Placental epithelial cell (primary cell): Measurements from ENCODE around the gene LHCGR. TPM values are rescaled to one million over a fixed set of nuclear protein-coding genes. Genes with fewer than 3 reads are reported as not detected.

Experiments used
- small RNA-seq: library from RNA; depleted of rRNA; stranded (forward); fragments of <200 nt; gene quantifications from one replicate; pipeline ENCODE3, GENCODE V24; 2012
- total RNA-seq: library from RNA; depleted of rRNA; stranded (reverse); fragments of >200 nt; gene quantifications from 2 replicates; pipeline ENCODE4 v1.2.3, GENCODE V29; 2012

Gene LHCGR
- total RNA-seq, result not detected in 2 replicates

DNA sequence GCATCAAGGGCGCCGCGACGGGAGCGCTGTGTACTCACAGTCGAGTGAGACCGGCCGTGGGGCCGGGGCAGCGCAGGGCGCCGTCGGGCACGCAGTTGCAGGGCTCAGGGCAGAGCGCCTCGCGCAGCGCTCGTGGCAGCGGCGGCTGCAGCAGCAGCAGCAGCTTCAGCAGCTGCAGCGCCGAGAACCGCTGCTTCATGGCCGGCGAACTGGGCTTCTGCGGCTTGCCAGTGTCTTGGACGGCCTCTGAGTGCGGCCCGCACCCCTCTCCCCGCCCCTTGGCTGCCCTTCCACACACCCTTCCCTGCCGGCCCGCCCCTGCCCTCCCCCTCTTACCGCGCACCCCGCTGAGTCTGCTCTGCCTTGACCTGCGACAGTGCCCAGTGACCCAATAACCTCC lies at the start of gene LHCGR:
TSS of gene LHCGR (minus strand) at position 252 of the 400 bp plus-strand sequence. CDS start at position 199, 53 bp downstream.

Small RNA genes lying within 50 kb of the gene (small RNA-seq; reads per million reads assigned to genes)
- not detected for gene ELOBP3

Other genes with a start within 250 kb of the LHCGR start
- gene STON1, start 225.6 kb downstream of the LHCGR start, total RNA-seq, result 6.0 and 8.6 TPM in 2 replicates
- gene GTF2A1L, start 137.9 kb downstream of the LHCGR start, total RNA-seq, result 0.54 TPM in 1 of 2 replicates, not detected in the other